Stimulated activated CD4-positive, alpha-beta T cell treated with anti-CD3 and anti-CD28 coated beads, Interleukin-1b, Interleukin-23, amount 100 ng/mL, for 1 hour (primary cell): ENCODE results near the gene TRAPPC4.
A peak's percentile ranks its signal among the peaks of the same experiment; 100 is the strongest.

Experiments
- DNase-seq, 2 donors: peaks; one replicate each; pipeline ENCODE4 v3.0.0-alpha.2; 2020; ENCODE audit warnings: low read depth in 2 of 2

The TRAPPC4 gene

DNA sequence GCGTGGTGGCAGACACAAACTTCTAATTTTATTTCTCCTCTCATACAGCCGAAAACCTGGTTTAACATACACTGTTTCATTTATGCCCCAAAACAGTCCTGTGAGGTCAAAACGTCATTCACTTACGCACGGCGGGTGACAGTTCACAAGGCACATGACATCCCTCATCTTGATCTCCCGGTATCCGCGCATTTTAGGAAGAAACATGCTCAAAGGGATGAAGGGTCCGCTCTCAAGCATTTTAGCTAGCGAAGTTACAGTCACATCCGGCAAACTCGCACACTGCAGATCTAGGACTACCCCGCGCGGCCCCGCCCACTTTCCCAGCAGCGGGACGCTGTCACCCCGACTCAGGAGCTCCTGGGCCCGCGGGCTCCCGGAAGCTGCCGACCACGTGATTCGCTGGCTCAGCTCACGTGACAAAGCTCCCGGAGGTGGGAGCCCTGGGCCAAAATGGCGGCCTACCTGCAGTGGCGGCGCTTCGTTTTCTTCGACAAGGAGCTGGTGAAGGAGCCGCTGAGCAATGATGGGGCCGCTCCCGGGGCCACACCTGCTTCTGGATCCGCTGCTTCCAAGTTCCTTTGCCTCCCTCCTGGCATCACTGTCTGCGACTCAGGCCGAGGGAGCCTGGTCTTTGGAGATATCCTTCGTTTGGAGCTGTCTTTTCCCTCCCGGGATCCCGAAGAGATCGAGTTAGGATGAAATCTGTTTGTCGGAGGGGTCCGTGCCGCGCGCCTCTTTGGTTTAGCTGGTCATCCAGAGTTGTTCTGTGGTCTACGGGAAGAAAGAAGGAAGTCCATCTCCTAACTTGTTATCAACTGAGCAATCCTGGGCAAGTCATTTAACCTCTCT is 49.0 kb downstream of the TRAPPC4 start, which contains the start of gene VPS11:
TSS of gene VPS11 (plus strand) at position 448 of the 852 bp plus-strand sequence. CDS start at position 454, 6 bp downstream.
- DNase-seq = peak; percentile 93 to 94
